SK-N-SH (cell line): ENCODE measurements around the gene ZNF142. TPM values are rescaled to one million over a fixed set of nuclear protein-coding genes. Genes with fewer than 3 reads are reported as not detected.

ENCODE experiments used
- polyA plus RNA-seq, 3 experiments: library from polyadenylated mRNA; depleted of rRNA; stranded (reverse); fragments of >200 nt; gene quantifications; 2 replicates each; pipeline ENCODE4 v1.2.3, GENCODE V29; 2012
- small RNA-seq, 7 experiments: library from RNA; depleted of rRNA; stranded (forward); fragments of <200 nt; gene quantifications; one replicate each; pipeline ENCODE3, GENCODE V24; 2012

Gene ZNF142
- polyA plus RNA-seq, 1 of the 3 experiments (the other 2 are of a cell fraction), result 8.1 TPM

Small RNA genes lying within 50 kb of the gene (small RNA-seq; reads per million reads assigned to genes)
- 0 reads per million in 7 experiments for gene RNU6-136P

Other genes with a start within 250 kb of the ZNF142 start
- gene VIL1, start 240.5 kb downstream of the ZNF142 start, polyA plus RNA-seq (2012; rRNA removed), result under 0.01 and 0.02 TPM in 2 replicates
- gene USP37, start 91.3 kb downstream of the ZNF142 start, polyA plus RNA-seq (2012; rRNA removed), result 0.95 and 1.4 TPM in 2 replicates
- 36.8 and 40.8 TPM in 2 replicates for gene CNOT9, start 90.8 kb downstream of the ZNF142 start, polyA plus RNA-seq (2012; rRNA removed)
- gene PLCD4, start 51.7 kb downstream of the ZNF142 start, polyA plus RNA-seq (2012; rRNA removed), result 8.5 and 11.0 TPM in 2 replicates
- 47.5 and 59.8 TPM in 2 replicates for gene BCS1L, start 60 bp upstream of the ZNF142 start, polyA plus RNA-seq (2012; rRNA removed)
- gene RNF25, start 12.4 kb upstream of the ZNF142 start, polyA plus RNA-seq (2012; rRNA removed), result 72.2 and 90.6 TPM in 2 replicates
- 53.5 and 83.2 TPM in 2 replicates for gene STK36, start 12.5 kb upstream of the ZNF142 start, polyA plus RNA-seq (2012; rRNA removed)
- 15.6 and 18.6 TPM in 2 replicates for gene TTLL4, start 51.2 kb upstream of the ZNF142 start, polyA plus RNA-seq (2012; rRNA removed)
- 0.18 and 0.54 TPM in 2 replicates for gene CYP27A1, start 122.5 kb upstream of the ZNF142 start, polyA plus RNA-seq (2012; rRNA removed)
- not detected in 2 replicates for gene PRKAG3, start 172.2 kb upstream of the ZNF142 start, polyA plus RNA-seq (2012; rRNA removed)
- gene WNT6, start 200.2 kb upstream of the ZNF142 start, polyA plus RNA-seq (2012; rRNA removed), result 0.06 and 0.08 TPM in 2 replicates
- 0.02 TPM in 1 of 2 replicates, not detected in the other for gene WNT10A, start 221.2 kb upstream of the ZNF142 start, polyA plus RNA-seq (2012; rRNA removed)